ENCODE data around the gene FNDC8. TPM values are rescaled to one million over a fixed set of nuclear protein-coding genes. Genes with fewer than 3 reads are reported as not detected.

FNDC8 gene
- total and polyA plus RNA-seq, 2 donors (not counting 1 experiment from before 2014, with no cell fraction given) = not detected

- Histone ChIP-seq H3K9ac (ENCODE audit: low read length) (no peak overlapping the region), H3K4me3 (ENCODE audit: control extremely low read depth in 1 of 5, extremely low read depth in 1 of 5, insufficient read depth in 1 of 5, low read depth in 2 of 5, low read length in 4 of 5) (no peak overlapping the region), H3K4me1 (ENCODE audit: control insufficient read depth in 2 of 2, insufficient read depth in 2 of 2, low read length in 2 of 2) (no peaks in the 10 kb centered on the region), H3K79me2 (ENCODE audit: control insufficient read depth, insufficient read depth, low read length) (no peaks in the 10 kb centered on the region), H3K36me3 (replicated peaks in 1 of 2; ENCODE audit: control extremely low read depth in 1 of 2, control insufficient read depth in 1 of 2, extremely low read depth in 1 of 2, insufficient read depth in 2 of 2, low read length in 1 of 2) (no peaks in the 10 kb centered on the region), H4K20me1 (ENCODE audit: control insufficient read depth, insufficient read depth, low read length, poor library complexity, severe bottlenecking) (no peaks in the 10 kb centered on the region), H3K9me3 (ENCODE audit: control extremely low read depth in 1 of 3, control insufficient read depth in 2 of 3, insufficient read depth in 1 of 3, low read length in 2 of 3) (no peaks in the 10 kb centered on the region), H2AFZ (ENCODE audit: insufficient read depth, low read depth, low read length, poor library complexity, severe bottlenecking) (no peak overlapping the region), H3K27me3 (replicated peaks in 1 of 4; ENCODE audit: control extremely low read depth in 1 of 4, control insufficient read depth in 3 of 4, insufficient read depth in 4 of 4, low read length in 3 of 4) (peaks cover 0 to 21% (median 5%) of the 10 kb centered on the region in 4 experiments), H3K27ac (ENCODE audit: low read length in 2 of 2) (no peak overlapping the region), H3K4me2 (replicated peaks; ENCODE audit: low read depth, low read length, poor library complexity, severe bottlenecking) (no peak overlapping the region)
- intact Hi-C loops (cut with micrococcal nuclease) = no loop called here
- Mint-ChIP-seq H3K4me3 (no peak overlapping the region), H3K9me3 (ENCODE audit: insufficient read depth) (no peaks in the 10 kb centered on the region), H3K27ac (no peak overlapping the region), H3K27me3 (peaks cover 36% of the 10 kb centered on the region), H3K4me1 (no peaks in the 10 kb centered on the region)
- WGBS (ENCODE audit: insufficient coverage) = 67% methylated on average over 5 of the region's 5 CpGs
- ChIA-PET CTCF (interaction anchor here (0.7 kb wide), 1 partner anchor 19 kb away, joined by 3 read pairs; no protein-coding TSS in a partner anchor), POLR2A (no interaction called here)
- ATAC-seq (ENCODE audit: low read depth) = no peak
- no peak for DNase-seq
- TF ChIP-seq EZH2 (IDR thresholded peaks at IDR 0.05; ENCODE audit: borderline replicate concordance, insufficient read depth, low read depth, low read length, poor library complexity, severe bottlenecking) (no peak), CTCF (IDR thresholded peaks at IDR 0.05) (no peak)
Measured at GRCh38 chr17:35166526-35166925, 45.1 kb downstream of the FNDC8 start.

GRCh38 chr17:35167046-35167445 is 45.6 kb downstream of the FNDC8 start:
- Histone ChIP-seq H2AFZ (ENCODE audit: insufficient read depth, low read depth, low read length, poor library complexity, severe bottlenecking) (no peak overlapping the region), H3K4me1 (ENCODE audit: control insufficient read depth in 2 of 2, insufficient read depth in 2 of 2, low read length in 2 of 2) (no peaks in the 10 kb centered on the region), H4K20me1 (ENCODE audit: control insufficient read depth, insufficient read depth, low read length, poor library complexity, severe bottlenecking) (no peaks in the 10 kb centered on the region), H3K79me2 (ENCODE audit: control insufficient read depth, insufficient read depth, low read length) (no peaks in the 10 kb centered on the region), H3K9me3 (ENCODE audit: control extremely low read depth in 1 of 3, control insufficient read depth in 2 of 3, insufficient read depth in 1 of 3, low read length in 2 of 3) (no peaks in the 10 kb centered on the region), H3K27me3 (replicated peaks in 1 of 4; ENCODE audit: control extremely low read depth in 1 of 4, control insufficient read depth in 3 of 4, insufficient read depth in 4 of 4, low read length in 3 of 4) (peaks cover 0 to 19% (median 4%) of the 10 kb centered on the region in 4 experiments), H3K9ac (ENCODE audit: low read length) (no peak overlapping the region), H3K27ac (ENCODE audit: low read length in 2 of 2) (no peak overlapping the region), H3K4me3 (ENCODE audit: control extremely low read depth in 1 of 5, extremely low read depth in 1 of 5, insufficient read depth in 1 of 5, low read depth in 2 of 5, low read length in 4 of 5) (no peak overlapping the region), H3K4me2 (replicated peaks; ENCODE audit: low read depth, low read length, poor library complexity, severe bottlenecking) (no peak overlapping the region), H3K36me3 (replicated peaks in 1 of 2; ENCODE audit: control extremely low read depth in 1 of 2, control insufficient read depth in 1 of 2, extremely low read depth in 1 of 2, insufficient read depth in 2 of 2, low read length in 1 of 2) (no peaks in the 10 kb centered on the region)
- Mint-ChIP-seq H3K4me1 (no peaks in the 10 kb centered on the region), H3K27ac (no peak overlapping the region), H3K4me3 (no peak overlapping the region), H3K9me3 (ENCODE audit: insufficient read depth) (no peaks in the 10 kb centered on the region), H3K27me3 (peaks cover 31% of the 10 kb centered on the region)
- ChIA-PET CTCF (interaction anchor here (0.8 to 1.3 kb wide), 4 partner anchors 19 to 580 kb away, joined by 3 to 4 read pairs (median 4); partner anchors contain the start of gene UNC45B), POLR2A (no interaction called here)
- intact Hi-C loops (cut with micrococcal nuclease) = no loop called here
- WGBS (ENCODE audit: insufficient coverage) = 73% methylated on average over 2 of the region's 3 CpGs
- TF ChIP-seq CTCF (IDR thresholded peaks at IDR 0.05) (no peak), EZH2 (IDR thresholded peaks at IDR 0.05; ENCODE audit: borderline replicate concordance, insufficient read depth, low read depth, low read length, poor library complexity, severe bottlenecking) (no peak)
- ATAC-seq (ENCODE audit: low read depth) (no peak), DNase-seq (no peak)
